ENCODE measurements around the gene SCUBE1.

Gene SCUBE1

GRCh38 chr22:43343262-43343669, at the start of gene SCUBE1:
Gene SCUBE1, minus strand, starts transcription at chr22:43343372. Its CDS starts 111 bp downstream, at chr22:43343261.
- peak; percentile 48 to 61 (median 58) for DNase-seq

GRCh38 chr22:43392385-43392989, 49.3 kb upstream of the SCUBE1 start:
- DNase-seq, result peak in 1 of 3 experiments; percentile 19

- DNase-seq, result no peak
Measured at GRCh38 chr22:43391306-43391705, 48.1 kb upstream of the SCUBE1 start.

- DNase-seq, result no peak
Measured at GRCh38 chr22:43390872-43391271, 47.7 kb upstream of the SCUBE1 start.

GRCh38 chr22:43390166-43390565, 47.0 kb upstream of the SCUBE1 start:
- DNase-seq, result no peak

GRCh38 chr22:43389227-43389836, 46.2 kb upstream of the SCUBE1 start:
- peak in 2 of 3 experiments; percentile 56 to 78 for DNase-seq

GRCh38 chr22:43388420-43388851, 45.3 kb upstream of the SCUBE1 start:
- DNase-seq, result peak; percentile 57 to 77 (median 61)

- DNase-seq, result no peak
Measured at GRCh38 chr22:43387815-43388214, 44.6 kb upstream of the SCUBE1 start.

- DNase-seq, result peak; percentile 46 to 79 (median 56)
Measured at GRCh38 chr22:43385770-43386641, 42.8 kb upstream of the SCUBE1 start.

GRCh38 chr22:43384863-43385262, 41.7 kb upstream of the SCUBE1 start:
- DNase-seq, result no peak

GRCh38 chr22:43381693-43382092, 38.5 kb upstream of the SCUBE1 start:
- no peak for DNase-seq

- DNase-seq, result peak in 2 of 3 experiments; percentile 5 to 41
Measured at GRCh38 chr22:43377896-43378704, 34.9 kb upstream of the SCUBE1 start.

GRCh38 chr22:43377548-43377895, 34.4 kb upstream of the SCUBE1 start:
- DNase-seq, result no peak

- DNase-seq, result peak in 1 of 3 experiments; percentile 33
Measured at GRCh38 chr22:43376765-43377547, 33.8 kb upstream of the SCUBE1 start.

GRCh38 chr22:43375951-43376455, 32.8 kb upstream of the SCUBE1 start:
- no peak for DNase-seq

GRCh38 chr22:43370036-43370435, 26.9 kb upstream of the SCUBE1 start:
- DNase-seq, result no peak

- no peak for DNase-seq
Measured at GRCh38 chr22:43365715-43366440, 22.7 kb upstream of the SCUBE1 start.

- DNase-seq, result no peak
Measured at GRCh38 chr22:43364169-43364435, 20.9 kb upstream of the SCUBE1 start.

- DNase-seq, result no peak
Measured at GRCh38 chr22:43363315-43364168, 20.4 kb upstream of the SCUBE1 start.

GRCh38 chr22:43360576-43360975, 17.4 kb upstream of the SCUBE1 start:
- DNase-seq, result no peak
